Posterior vena cava (tissue), 2 donors: ENCODE results near the gene SLIT1. TPM values are rescaled to one million over a fixed set of nuclear protein-coding genes. Genes with fewer than 3 reads are reported as not detected.

Experiments
- DNase-seq: peaks from one replicate; pipeline ENCODE4 v3.0.0-alpha.2; 2020; ENCODE audit warnings: low spot score
- intact Hi-C, 2 donors: fragments of 100-400 bp; cut with DNase I; formaldehyde crosslinking; loops; one replicate each; pipeline versions ENCODE4 v1.14.1 to v1.14.2; 2022 to 2023
- total RNA-seq, 2 donors: library from RNA; stranded (reverse); fragmentation: NEBNext Ultra II Directional; extraction: Animal tissue kit (Norgen Biotek cat#: 25700); gene quantifications; one replicate each; pipeline ENCODE4 v1.2.1, GENCODE V29; 2021
- donor health status: DM: yes; HTN: yes; CAD: no.
- donor health status: DM: yes; HTN: yes; CAD: no.

The SLIT1 gene
- total RNA-seq, 2 donors from 2014 or later: 0.23 to 0.33 TPM

DNA sequence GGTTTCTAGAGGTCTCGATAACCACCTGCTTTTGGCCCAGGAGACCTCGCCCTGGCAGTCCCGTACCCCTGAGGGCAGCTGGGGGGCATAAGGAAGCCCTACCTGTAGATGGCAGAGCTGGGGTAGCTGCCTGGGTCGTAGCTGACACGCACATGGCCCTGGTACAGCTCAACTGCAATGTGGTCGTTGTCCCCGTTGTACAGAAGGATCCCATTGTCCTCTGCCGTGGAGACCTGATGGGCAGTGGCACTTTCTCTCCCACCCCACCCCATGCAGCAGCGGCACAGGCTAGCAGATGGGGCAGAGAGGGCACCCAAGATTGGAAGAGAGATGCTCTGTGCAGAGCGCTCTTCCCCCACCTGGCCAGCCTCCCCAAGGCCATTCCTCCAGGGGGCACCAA is 181.2 kb downstream of the SLIT1 start:
- peak; percentile 49 for DNase-seq
- intact Hi-C loops: no loop called here

- intact Hi-C loops: no loop called here
- peak; percentile 54 for DNase-seq
Observed at GRCh38 chr10:97003804-97004201, 182.0 kb downstream of the SLIT1 start.

DNA sequence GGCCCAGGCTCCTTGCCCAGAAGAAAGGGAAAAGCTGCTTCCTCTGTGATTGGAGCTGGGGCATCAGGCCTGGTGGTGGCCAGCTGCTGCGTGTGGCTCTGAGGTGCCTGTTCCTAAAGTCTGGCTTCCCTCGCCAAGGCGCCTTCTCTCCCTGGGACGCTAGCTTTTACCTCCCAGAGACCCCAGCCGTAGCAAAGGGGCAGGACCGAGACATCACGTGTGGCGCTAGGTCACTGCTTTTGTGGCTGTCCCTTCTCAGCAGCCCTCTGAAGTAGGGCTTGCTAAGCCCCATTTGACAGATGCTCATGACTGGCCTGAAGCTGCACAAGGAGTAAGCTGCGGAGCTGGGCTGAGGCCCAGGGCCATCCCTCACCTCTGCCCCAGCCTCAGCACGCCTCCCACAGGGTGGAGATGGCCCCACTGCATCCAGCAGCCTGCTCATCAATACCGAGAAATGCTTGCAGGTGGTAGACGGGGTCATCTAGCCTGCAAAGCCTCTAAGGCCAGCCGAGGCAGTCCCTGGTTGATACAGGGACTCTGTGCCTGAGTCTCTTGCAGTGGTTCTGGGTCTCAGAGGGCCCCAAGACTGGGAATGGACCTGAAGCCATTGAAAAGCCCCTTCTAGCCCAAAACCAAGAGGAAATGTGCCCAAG is 182.5 kb downstream of the SLIT1 start:
- intact Hi-C loops: no loop called here
- peak; percentile 47 for DNase-seq

GRCh38 chr10:97002670-97003069 is 183.1 kb downstream of the SLIT1 start:
- DNase-seq: peak; percentile 75
- intact Hi-C loops: no loop called here

- intact Hi-C loops: no loop called here
- peak; percentile 45 for DNase-seq
Observed at GRCh38 chr10:97001183-97001991, 184.4 kb downstream of the SLIT1 start.

GRCh38 chr10:97000487-97001182 is 185.1 kb downstream of the SLIT1 start:
- DNase-seq: peak; percentile 73
- intact Hi-C loops: no loop called here

DNA sequence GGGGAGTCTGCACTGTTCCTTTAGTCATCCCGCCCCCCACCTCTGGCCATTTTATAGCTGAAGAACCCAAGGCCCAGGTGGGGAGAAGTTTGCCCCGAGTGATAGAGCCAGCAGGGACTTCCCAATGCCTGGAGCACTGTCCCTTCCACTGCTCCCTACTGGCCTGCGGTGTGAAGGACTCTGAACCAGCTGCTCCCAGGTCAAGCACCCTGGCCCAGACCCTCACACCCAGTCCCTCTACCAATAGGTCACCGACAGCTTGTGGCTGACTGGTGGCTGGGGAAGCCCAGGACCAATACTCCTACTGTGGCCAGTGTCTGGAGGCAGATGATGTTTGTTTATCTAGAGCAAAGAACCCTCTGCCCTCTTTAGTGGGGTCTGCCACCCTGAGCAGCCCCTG is 185.8 kb downstream of the SLIT1 start:
- intact Hi-C loops: no loop called here
- no peak for DNase-seq

DNA sequence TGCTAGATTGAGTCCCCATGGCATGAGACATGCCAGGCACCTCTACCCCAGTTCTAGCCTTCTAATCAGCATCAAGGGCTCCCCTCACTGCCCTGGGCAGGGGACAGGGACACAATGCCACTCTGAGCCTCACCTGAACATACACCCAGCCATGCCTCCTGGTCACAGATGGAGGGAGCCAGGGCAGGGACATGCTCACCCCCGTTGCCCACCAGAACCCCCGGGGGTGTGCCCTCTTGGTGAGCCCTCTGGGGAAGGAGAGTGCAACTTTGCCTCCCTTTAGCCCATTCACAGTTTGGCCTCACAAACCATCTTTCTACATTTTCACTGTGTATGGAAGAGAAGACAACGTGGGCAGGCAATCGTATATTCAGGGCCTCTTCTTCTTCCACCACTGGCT is 186.4 kb downstream of the SLIT1 start:
- intact Hi-C loops: no loop called here
- no peak for DNase-seq

GRCh38 chr10:96998329-96998888 is 187.3 kb downstream of the SLIT1 start:
- intact Hi-C loops: no loop called here
- peak; percentile 80 for DNase-seq

DNA sequence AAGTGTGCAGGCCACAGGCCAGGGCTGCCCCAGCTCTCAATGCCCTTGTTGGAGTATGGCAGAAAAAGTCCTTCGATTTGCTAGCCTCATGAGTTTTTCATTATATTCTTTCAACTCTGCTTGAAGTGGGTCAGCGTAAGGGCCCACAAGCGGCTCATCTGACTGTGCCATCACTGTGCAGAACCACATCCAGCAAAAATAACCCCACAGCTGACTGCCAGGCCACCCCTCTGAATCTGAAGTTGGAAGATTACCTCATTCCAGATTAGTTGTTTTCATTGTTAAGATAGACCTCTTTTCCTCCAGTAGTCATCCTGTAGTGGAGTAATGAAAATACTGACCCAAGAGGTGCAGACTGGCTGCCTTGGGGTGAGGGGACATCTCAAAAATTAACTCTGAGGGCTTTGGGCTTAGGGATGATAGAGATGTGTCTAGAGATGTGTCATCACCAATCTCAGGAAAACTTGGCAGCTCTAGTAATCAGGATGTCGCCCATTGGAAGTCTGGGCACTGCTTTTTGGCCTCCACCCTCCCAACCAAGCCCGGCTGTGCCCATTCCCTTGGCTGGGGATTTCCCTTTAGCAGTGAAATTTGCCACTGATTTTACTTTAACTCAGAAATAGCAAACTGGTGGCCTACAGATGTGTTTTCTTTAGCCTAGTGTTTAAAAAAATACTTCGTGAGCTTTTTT is 189.3 kb downstream of the SLIT1 start:
- no peak for DNase-seq
- intact Hi-C loops: loop anchor here in 1 of 2 donors (1.0 kb wide), 1 partner anchor 41 kb away; no protein-coding TSS in a partner anchor

GRCh38 chr10:96995851-96996250 is 189.9 kb downstream of the SLIT1 start:
- no peak for DNase-seq
- intact Hi-C loops: loop anchor here in 1 of 2 donors (1.0 kb wide), 1 partner anchor 41 kb away; no protein-coding TSS in a partner anchor

GRCh38 chr10:96992721-96993120 is 193.0 kb downstream of the SLIT1 start:
- no peak for DNase-seq
- intact Hi-C loops: no loop called here

DNA sequence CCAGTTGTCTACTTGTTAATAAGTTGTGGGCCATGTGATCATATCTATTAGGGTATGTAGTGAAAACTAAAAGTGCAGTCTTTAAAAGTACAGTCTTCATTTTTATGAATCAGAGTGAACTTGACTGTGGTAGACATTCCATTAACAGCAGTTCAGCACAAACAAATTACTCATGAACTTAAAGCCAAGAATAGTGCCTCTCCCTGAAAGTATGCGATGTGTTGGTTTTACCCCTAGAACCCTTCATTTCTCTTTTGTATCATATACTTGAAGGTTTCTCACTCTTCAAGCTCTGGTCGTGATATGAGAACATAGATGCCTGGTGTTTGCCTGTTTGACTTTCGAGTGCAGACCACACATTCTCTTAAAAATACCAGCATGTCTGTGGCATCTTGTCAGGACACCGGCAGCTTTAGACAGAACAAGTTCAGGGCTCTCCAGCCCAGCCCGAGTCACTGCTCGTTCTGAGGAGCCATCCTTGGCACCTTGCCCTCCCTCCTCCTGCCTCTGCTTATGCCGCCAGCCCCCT is 194.4 kb downstream of the SLIT1 start:
- intact Hi-C loops: no loop called here
- no peak for DNase-seq

DNA sequence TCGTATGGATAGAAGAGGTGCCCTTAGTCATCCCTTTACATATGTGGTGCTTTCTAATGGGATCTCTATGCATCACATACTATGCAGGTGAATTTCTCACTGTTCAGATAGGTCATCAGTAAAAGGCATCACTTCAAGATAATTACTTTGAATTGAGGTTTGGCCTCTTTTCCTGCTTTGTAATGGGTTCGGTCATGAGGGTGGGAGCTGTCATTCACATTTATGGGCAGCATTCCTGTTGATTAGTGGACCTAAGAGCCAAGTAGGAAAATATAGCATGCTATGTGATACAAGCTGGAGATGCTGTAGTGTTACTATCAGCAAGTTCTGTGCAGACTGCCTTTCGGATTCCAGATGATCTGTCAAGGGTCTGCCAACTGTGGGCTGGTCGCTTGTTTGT is 197.3 kb downstream of the SLIT1 start:
- intact Hi-C loops: no loop called here

DNA sequence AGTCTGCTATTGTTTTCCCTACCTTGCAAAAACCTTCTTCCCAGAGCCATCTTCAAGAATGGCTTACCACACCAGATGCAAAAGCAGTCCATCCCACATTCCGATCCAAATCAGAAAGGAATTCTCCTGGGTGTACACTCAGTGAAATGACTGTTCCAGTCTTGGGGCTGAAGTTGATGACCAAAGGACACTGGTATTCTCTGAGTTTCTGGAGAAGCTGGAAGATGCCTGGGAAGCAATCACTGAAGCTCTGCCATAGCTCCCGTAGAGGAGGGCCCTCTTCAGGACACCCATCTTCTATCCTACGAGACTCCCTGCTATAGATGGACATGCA is 197.9 kb downstream of the SLIT1 start:
- intact Hi-C loops: no loop called here
- no peak for DNase-seq

More for the DNA sequence above, 197.3 kb downstream of the SLIT1 start:
- DNase-seq: no peak

DNA sequence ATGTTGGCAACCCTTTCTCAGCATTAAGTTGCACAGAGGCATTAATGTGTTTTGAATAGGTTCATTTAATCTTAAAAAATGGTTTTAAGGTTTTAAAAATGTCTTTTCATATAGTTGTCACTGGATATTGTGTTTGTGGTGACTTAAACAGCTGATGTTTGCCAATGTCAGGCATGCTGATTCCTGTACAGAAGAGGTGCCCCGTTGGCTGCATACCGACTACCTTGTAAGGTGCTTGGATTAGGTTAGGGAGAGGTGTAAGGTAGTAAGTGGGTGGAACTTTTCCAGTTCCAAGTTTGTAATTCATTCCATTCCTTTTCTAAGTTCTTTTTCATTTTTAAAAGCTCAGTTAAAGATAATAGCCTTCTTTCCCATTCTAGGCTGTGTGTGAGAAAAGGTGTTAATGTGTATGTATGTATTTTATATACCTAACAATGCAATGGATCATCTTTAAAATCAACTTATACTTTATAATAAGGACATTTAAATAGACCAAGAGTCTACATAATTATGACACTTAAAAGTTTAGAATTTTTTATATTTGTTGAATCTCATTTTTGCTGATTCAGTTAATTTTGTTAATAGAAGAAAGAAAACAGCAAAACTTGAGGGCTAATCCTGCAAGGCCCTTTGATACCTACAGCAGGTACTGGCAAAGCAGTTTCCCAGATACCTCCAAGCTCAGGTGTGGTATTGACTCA is 198.5 kb downstream of the SLIT1 start:
- DNase-seq: no peak
- intact Hi-C loops: no loop called here

DNA sequence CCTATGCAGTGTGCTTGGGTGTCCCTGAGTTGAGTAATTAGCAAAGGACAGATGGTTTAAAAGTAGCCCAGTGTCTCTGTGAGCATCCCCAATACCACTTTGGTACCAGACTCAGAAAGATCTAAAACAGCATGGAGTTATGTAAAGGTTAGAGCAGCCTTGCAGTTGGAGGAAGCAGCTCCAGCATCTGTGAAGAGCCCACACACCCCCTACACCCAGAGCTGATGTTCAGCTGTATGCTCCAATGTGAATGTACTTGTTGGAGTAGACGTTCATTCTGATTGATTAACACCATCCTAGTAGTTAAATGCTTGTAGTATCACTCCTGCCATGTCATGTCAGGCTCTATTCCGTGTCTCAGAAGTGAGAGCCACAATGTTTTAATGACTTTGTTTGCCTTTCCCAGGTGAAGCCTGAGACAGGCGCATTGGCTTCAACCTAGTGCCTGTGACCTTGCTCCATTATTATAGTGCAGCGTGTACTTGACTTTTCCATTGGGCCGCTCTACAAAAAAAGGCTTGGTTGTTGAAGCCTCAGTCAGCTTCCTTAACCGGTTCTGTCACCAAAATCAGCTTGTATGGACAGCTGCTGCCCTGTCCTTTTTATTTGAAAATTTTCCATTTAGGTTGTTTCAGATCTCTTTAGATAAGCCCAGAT is 199.4 kb downstream of the SLIT1 start:
- DNase-seq: no peak
- intact Hi-C loops: no loop called here

DNA sequence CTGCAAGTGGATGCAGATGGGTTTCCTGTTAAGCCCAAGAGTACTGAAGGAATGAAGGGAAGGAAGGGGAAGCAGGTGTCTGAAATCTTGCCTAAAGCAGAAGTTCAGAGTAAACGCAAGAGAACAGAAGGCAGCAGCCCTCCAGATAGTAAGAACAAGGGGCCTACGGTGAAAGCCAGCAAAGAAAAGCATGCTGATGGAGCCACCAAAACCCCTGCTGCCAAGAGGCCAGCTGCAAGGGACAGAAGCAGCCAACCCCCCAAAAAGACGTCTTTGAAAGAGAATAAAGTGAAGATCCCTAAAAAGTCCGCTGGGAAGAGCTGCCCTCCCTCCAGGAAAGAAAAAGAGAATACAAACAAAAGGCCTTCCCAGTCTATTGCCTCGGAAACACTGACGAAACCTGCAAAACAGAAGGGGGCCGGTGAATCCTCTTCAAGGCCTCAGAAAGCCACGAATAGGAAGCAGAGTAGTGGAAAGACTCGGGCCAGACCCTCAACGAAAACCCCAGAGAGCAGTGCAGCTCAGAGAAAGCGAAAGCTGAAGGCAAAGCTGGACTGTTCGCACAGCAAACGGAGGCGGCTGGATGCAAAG is 201.1 kb downstream of the SLIT1 start:
- no peak for DNase-seq
- intact Hi-C loops: no loop called here
